Panc1 (cell line): ENCODE data around the gene TEX264. TPM values are rescaled to one million over a fixed set of nuclear protein-coding genes. Genes with fewer than 3 reads are reported as not detected.

Experiments
- ATAC-seq: fragments of 200-7000 bp; cut with Tn5 transposase; 2 replicates; pipeline ENCODE4 v1.9.1; 2020; ENCODE audit warnings: mild to moderate bottlenecking, moderate library complexity
- BruUV-seq: library from RNA; stranded (reverse); fragments of 400-500 nt; replicated peaks from 2 replicates; lab custom pipeline; 2021; lab: Mats Ljungman, UMichigan
- CTCF ChIA-PET: fragments of 300-600 bp; sonication (Branson Sonifier 250); formaldehyde crosslinking; loops from one replicate; lab custom pipeline; 2022; ENCODE audit warnings: antibody characterized with exemption; lab: Charles Lee
- POLR2A ChIA-PET: fragments of 300-600 bp; sonication (Branson Sonifier 250); formaldehyde crosslinking; loops from one replicate; lab custom pipeline; 2022; ENCODE audit warnings: antibody characterized with exemption; lab: Charles Lee
- DNase-seq: peaks from one replicate; pipeline ENCODE4 v3.0.0-alpha.2; 2010; ENCODE audit warnings: low read depth, low spot score
- H3K27ac ChIP-seq: 2 replicates; pipeline ENCODE4 v1.5.1; 2011; ENCODE audit warnings: mild to moderate bottlenecking, low read length, inconsistent platforms
- H3K27me3 ChIP-seq: fragments of 200-500 bp; sonication (Bioruptor generic); 2 replicates; pipeline ENCODE4 v1.6.0; 2014; ENCODE audit warnings: low read length, inconsistent platforms; ENCODE audit not compliant: control insufficient read depth, insufficient read depth
- H3K36me3 ChIP-seq: fragments of 200-500 bp; sonication (Bioruptor generic); 2 replicates; pipeline ENCODE4 v1.5.1; 2014; ENCODE audit warnings: inconsistent platforms, mild to moderate bottlenecking, low read length, moderate library complexity; ENCODE audit not compliant: control insufficient read depth, insufficient read depth
- H3K4me1 ChIP-seq: 2 replicates; pipeline ENCODE4 v1.5.1; 2011; ENCODE audit warnings: inconsistent platforms, mild to moderate bottlenecking, low read length, moderate library complexity; ENCODE audit not compliant: control insufficient read depth, insufficient read depth
- H3K4me3 ChIP-seq, 2 experiments: 2 replicates each; pipeline ENCODE4 v1.5.1; 2011 to 2012; ENCODE audit warnings: low read depth in 2 of 2, low read length in 2 of 2, mild to moderate bottlenecking in 2 of 2, inconsistent platforms in 1 of 2, moderate library complexity in 1 of 2
- H3K9me3 ChIP-seq: fragments of 200-500 bp; sonication (Bioruptor generic); 2 replicates; pipeline ENCODE4 v1.5.1; 2014; ENCODE audit warnings: low read depth, mild to moderate bottlenecking, inconsistent platforms, low read length, moderate library complexity; ENCODE audit not compliant: control insufficient read depth, insufficient read depth
- POLR2AphosphoS5 ChIP-seq: IDR thresholded peaks from 2 replicates; pipeline ENCODE4 v1.6.1; 2012; ENCODE audit warnings: mild to moderate bottlenecking, low read depth, low read length, moderate library complexity
- SIN3A ChIP-seq: IDR thresholded peaks from 2 replicates; pipeline ENCODE4 v1.6.1; 2012; ENCODE audit warnings: low read depth, mild to moderate bottlenecking, low read length, moderate library complexity, borderline replicate concordance; ENCODE audit not compliant: insufficient read depth
- TCF7L2 ChIP-seq: IDR thresholded peaks from 2 replicates; pipeline ENCODE4 v1.6.1; 2011; ENCODE audit warnings: mild to moderate bottlenecking, low read depth, low read length, inconsistent platforms
- in situ Hi-C: cut with HindIII; loops from 2 replicates; pipeline ENCODE4 v1.10.0; 2016; ENCODE audit warnings: low sequenced_read_pairs, low pct_unique_long_range_greater_than_20kb
- intact Hi-C: fragments of 100-400 bp; cut with micrococcal nuclease; formaldehyde crosslinking; loops from one replicate; pipeline ENCODE4 v1.10.0; 2022; ENCODE audit not compliant: unreplicated experiment
- total RNA-seq: library from RNA; stranded (reverse); gene quantifications from one replicate; pipeline ENCODE4 v1.2.1, GENCODE V29; 2021; ENCODE audit not compliant: unreplicated experiment
- TF ChIP-seq, protein P1 (sequence below): fragments of 450-650 bp; IDR thresholded peaks from 2 replicates; pipeline ENCODE4 v1.5.1; 2017; ENCODE audit warnings: mild to moderate bottlenecking
- TF ChIP-seq, protein P2 (sequence below), 2 experiments: IDR thresholded peaks; 2 replicates each; pipeline ENCODE4 v1.6.1; 2011 to 2012; ENCODE audit warnings: low read depth in 2 of 2, control low read depth in 1 of 2, low read length in 1 of 2, mild to moderate bottlenecking in 1 of 2, moderate library complexity in 1 of 2; ENCODE audit not compliant: insufficient read depth in 1 of 2

The TEX264 gene
- total RNA-seq, 1 experiment from 2014 or later = 45.8 TPM

DNA sequence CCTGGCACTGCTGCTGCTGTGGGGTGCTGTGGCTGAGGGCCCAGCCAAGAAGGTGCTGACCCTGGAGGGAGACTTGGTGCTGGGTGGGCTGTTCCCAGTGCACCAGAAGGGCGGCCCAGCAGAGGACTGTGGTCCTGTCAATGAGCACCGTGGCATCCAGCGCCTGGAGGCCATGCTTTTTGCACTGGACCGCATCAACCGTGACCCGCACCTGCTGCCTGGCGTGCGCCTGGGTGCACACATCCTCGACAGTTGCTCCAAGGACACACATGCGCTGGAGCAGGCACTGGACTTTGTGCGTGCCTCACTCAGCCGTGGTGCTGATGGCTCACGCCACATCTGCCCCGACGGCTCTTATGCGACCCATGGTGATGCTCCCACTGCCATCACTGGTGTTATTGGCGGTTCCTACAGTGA, 38.0 kb downstream of the TEX264 start:
- H3K27ac ChIP-seq = no peak overlapping the region
- no peak for DNase-seq
- in situ Hi-C loops (no loop called here), intact Hi-C loops (no loop called here)
- ChIA-PET CTCF (no interaction called here), POLR2A (interaction anchor here (0.6 kb wide), 1 partner anchor 274 kb away, joined by 3 read pairs; no protein-coding TSS in a partner anchor)
- no peaks in the 10 kb centered on the region for H3K4me1 ChIP-seq
- no peak for ATAC-seq
- H3K4me3 ChIP-seq = no peak overlapping the region
- no TSS peak for BruUV-seq
- H3K9me3 ChIP-seq = no peaks in the 10 kb centered on the region
- TF ChIP-seq POLR2AphosphoS5 (no peak), SIN3A (no peak), TCF7L2 (no peak)
- TF ChIP-seq, protein P1, sequence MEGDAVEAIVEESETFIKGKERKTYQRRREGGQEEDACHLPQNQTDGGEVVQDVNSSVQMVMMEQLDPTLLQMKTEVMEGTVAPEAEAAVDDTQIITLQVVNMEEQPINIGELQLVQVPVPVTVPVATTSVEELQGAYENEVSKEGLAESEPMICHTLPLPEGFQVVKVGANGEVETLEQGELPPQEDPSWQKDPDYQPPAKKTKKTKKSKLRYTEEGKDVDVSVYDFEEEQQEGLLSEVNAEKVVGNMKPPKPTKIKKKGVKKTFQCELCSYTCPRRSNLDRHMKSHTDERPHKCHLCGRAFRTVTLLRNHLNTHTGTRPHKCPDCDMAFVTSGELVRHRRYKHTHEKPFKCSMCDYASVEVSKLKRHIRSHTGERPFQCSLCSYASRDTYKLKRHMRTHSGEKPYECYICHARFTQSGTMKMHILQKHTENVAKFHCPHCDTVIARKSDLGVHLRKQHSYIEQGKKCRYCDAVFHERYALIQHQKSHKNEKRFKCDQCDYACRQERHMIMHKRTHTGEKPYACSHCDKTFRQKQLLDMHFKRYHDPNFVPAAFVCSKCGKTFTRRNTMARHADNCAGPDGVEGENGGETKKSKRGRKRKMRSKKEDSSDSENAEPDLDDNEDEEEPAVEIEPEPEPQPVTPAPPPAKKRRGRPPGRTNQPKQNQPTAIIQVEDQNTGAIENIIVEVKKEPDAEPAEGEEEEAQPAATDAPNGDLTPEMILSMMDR = no peak
- TF ChIP-seq, protein P2, sequence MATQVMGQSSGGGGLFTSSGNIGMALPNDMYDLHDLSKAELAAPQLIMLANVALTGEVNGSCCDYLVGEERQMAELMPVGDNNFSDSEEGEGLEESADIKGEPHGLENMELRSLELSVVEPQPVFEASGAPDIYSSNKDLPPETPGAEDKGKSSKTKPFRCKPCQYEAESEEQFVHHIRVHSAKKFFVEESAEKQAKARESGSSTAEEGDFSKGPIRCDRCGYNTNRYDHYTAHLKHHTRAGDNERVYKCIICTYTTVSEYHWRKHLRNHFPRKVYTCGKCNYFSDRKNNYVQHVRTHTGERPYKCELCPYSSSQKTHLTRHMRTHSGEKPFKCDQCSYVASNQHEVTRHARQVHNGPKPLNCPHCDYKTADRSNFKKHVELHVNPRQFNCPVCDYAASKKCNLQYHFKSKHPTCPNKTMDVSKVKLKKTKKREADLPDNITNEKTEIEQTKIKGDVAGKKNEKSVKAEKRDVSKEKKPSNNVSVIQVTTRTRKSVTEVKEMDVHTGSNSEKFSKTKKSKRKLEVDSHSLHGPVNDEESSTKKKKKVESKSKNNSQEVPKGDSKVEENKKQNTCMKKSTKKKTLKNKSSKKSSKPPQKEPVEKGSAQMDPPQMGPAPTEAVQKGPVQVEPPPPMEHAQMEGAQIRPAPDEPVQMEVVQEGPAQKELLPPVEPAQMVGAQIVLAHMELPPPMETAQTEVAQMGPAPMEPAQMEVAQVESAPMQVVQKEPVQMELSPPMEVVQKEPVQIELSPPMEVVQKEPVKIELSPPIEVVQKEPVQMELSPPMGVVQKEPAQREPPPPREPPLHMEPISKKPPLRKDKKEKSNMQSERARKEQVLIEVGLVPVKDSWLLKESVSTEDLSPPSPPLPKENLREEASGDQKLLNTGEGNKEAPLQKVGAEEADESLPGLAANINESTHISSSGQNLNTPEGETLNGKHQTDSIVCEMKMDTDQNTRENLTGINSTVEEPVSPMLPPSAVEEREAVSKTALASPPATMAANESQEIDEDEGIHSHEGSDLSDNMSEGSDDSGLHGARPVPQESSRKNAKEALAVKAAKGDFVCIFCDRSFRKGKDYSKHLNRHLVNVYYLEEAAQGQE (IDR thresholded peaks at IDR 0.05; ENCODE audit: insufficient read depth in 1 of 2, low read depth in 2 of 2, low read length in 1 of 2) = no peak
- H3K36me3 ChIP-seq = no peaks in the 10 kb centered on the region
- H3K27me3 ChIP-seq = no peaks in the 10 kb centered on the region; the same call in 1 of the 2 replicates

DNA sequence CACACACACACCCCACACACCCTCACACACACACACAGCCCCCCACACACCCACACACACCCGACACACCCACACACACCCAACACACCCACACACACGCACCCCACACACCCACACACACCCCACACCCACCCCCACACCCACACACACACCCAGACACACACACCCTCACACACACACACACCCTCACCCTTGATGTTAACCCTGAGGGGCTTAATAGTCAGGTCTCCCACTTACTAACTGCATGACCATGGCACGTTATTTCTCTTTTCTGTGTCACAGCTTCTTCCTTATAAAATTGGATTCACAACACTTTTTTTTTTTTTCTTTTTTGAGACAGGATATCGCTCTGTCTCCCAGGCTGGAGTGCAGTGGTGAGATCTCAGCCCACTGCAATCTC, 38.6 kb downstream of the TEX264 start:
- BruUV-seq = no TSS peak
- H3K4me3 ChIP-seq = no peak overlapping the region
- no peak for TF ChIP-seq TCF7L2
- TF ChIP-seq, protein P1 = no peak
- no peak for TF ChIP-seq POLR2AphosphoS5
- TF ChIP-seq SIN3A = no peak
- TF ChIP-seq, protein P2 (IDR thresholded peaks at IDR 0.05; ENCODE audit: insufficient read depth in 1 of 2, low read depth in 2 of 2, low read length in 1 of 2) = no peak
- intact Hi-C loops = no loop called here
- H3K4me1 ChIP-seq = no peaks in the 10 kb centered on the region
- ChIA-PET POLR2A (interaction anchor here (0.6 kb wide), 1 partner anchor 275 kb away, joined by 3 read pairs; no protein-coding TSS in a partner anchor), CTCF (interaction anchor here (1.2 kb wide), 1 partner anchor 9 kb away, joined by 3 read pairs; no protein-coding TSS in a partner anchor)
- no peaks in the 10 kb centered on the region for H3K9me3 ChIP-seq
- in situ Hi-C loops = no loop called here
- no peaks in the 10 kb centered on the region for H3K36me3 ChIP-seq
- no peak overlapping the region for H3K27ac ChIP-seq
- DNase-seq (no peak), ATAC-seq (no peak)
- H3K27me3 ChIP-seq = no peaks in the 10 kb centered on the region; the same call in 1 of the 2 replicates
